GM12872 (cell line): ENCODE data around the gene DLEC1.

Source experiments
- CTCF ChIP-seq: IDR thresholded peaks from 3 replicates; pipeline ENCODE4 v1.5.1; 2011; ENCODE audit warnings: low read depth, mild to moderate bottlenecking, low read length, moderate library complexity; ENCODE audit not compliant: insufficient read depth

DLEC1 gene

GRCh38 chr3:38003371-38003816, 35.6 kb upstream of the DLEC1 start:
- peak; percentile 95 for TF ChIP-seq CTCF

- TF ChIP-seq CTCF, result no peak
These were observed 35.1 kb upstream of the DLEC1 start for GRCh38 chr3:38003817-38004414.

GRCh38 chr3:38004415-38005075, 34.5 kb upstream of the DLEC1 start:
- TF ChIP-seq CTCF, result peak; percentile 76

- TF ChIP-seq CTCF, result no peak
These were observed 33.7 kb upstream of the DLEC1 start for GRCh38 chr3:38005076-38006020.

- no peak for TF ChIP-seq CTCF
These were observed 33.0 kb upstream of the DLEC1 start for GRCh38 chr3:38006031-38006430.

GRCh38 chr3:38006445-38006995, 32.5 kb upstream of the DLEC1 start:
- no peak for TF ChIP-seq CTCF

- TF ChIP-seq CTCF, result no peak
These were observed 31.3 kb upstream of the DLEC1 start for GRCh38 chr3:38007754-38008090.
